ENCODE data around the gene UMODL1.

The UMODL1 gene

GRCh38 chr21:42071146-42071737 is at the start of gene UMODL1:
UMODL1 (plus strand) TSS chr21:42071317; CDS start chr21:42071317, 0 bp downstream.
- no peak for DNase-seq (ENCODE audit: low read depth)
- no peak for TF ChIP-seq CTCF (IDR thresholded peaks at IDR 0.05; ENCODE audit: low read length, missing control alignments)
- H3K4me3 ChIP-seq (replicated peaks; ENCODE audit: low read depth, low read length), result no peak within 1 kb of the TSS

GRCh38 chr21:42021371-42022090 is 49.6 kb upstream of the UMODL1 start:
- no peak for DNase-seq (ENCODE audit: low read depth)

GRCh38 chr21:42022091-42022430 is 49.1 kb upstream of the UMODL1 start:
- DNase-seq (ENCODE audit: low read depth), result no peak
- TF ChIP-seq CTCF (IDR thresholded peaks at IDR 0.05; ENCODE audit: low read length, missing control alignments), result no peak
- no peak overlapping the region for H3K4me3 ChIP-seq (replicated peaks; ENCODE audit: low read depth, low read length)

More at GRCh38 chr21:42021371-42022090, 49.6 kb upstream of the UMODL1 start:
- TF ChIP-seq CTCF (IDR thresholded peaks at IDR 0.05; ENCODE audit: low read length, missing control alignments), result no peak
- H3K4me3 ChIP-seq (replicated peaks; ENCODE audit: low read depth, low read length), result no peak overlapping the region

GRCh38 chr21:42022906-42023305 is 48.2 kb upstream of the UMODL1 start:
- TF ChIP-seq CTCF (IDR thresholded peaks at IDR 0.05; ENCODE audit: low read length, missing control alignments), result no peak
- no peak for DNase-seq (ENCODE audit: low read depth)
- no peak overlapping the region for H3K4me3 ChIP-seq (replicated peaks; ENCODE audit: low read depth, low read length)

- no peak for TF ChIP-seq CTCF (IDR thresholded peaks at IDR 0.05; ENCODE audit: low read length, missing control alignments)
- peak; percentile 39 for DNase-seq (ENCODE audit: low read depth)
- no peak overlapping the region for H3K4me3 ChIP-seq (replicated peaks; ENCODE audit: low read depth, low read length)
Measured at GRCh38 chr21:42025376-42026081, 45.6 kb upstream of the UMODL1 start.

- no peak overlapping the region for H3K4me3 ChIP-seq (replicated peaks; ENCODE audit: low read depth, low read length)
- no peak for DNase-seq (ENCODE audit: low read depth)
- TF ChIP-seq CTCF (IDR thresholded peaks at IDR 0.05; ENCODE audit: low read length, missing control alignments), result no peak
Measured at GRCh38 chr21:42026082-42026435, 45.1 kb upstream of the UMODL1 start.

Measured in fibroblast of pulmonary artery (primary cell).